AG10803 (cell line): Measurements from ENCODE around the gene CCM2.

Experiments
- DNase-seq: peaks from one replicate; pipeline ENCODE4 v3.0.0; 2010; ENCODE audit warnings: low read depth
- H3K4me3 ChIP-seq: 2 replicates; pipeline ENCODE4 v1.5.1; 2011; ENCODE audit warnings: mild to moderate bottlenecking, low read length, control low read depth
- TF ChIP-seq, protein P1 (sequence below): conservative IDR thresholded peaks from 2 replicates; pipeline ENCODE4 v1.5.1; 2011; ENCODE audit warnings: mild to moderate bottlenecking, low read length, control low read depth, inconsistent platforms

CCM2 gene

DNA sequence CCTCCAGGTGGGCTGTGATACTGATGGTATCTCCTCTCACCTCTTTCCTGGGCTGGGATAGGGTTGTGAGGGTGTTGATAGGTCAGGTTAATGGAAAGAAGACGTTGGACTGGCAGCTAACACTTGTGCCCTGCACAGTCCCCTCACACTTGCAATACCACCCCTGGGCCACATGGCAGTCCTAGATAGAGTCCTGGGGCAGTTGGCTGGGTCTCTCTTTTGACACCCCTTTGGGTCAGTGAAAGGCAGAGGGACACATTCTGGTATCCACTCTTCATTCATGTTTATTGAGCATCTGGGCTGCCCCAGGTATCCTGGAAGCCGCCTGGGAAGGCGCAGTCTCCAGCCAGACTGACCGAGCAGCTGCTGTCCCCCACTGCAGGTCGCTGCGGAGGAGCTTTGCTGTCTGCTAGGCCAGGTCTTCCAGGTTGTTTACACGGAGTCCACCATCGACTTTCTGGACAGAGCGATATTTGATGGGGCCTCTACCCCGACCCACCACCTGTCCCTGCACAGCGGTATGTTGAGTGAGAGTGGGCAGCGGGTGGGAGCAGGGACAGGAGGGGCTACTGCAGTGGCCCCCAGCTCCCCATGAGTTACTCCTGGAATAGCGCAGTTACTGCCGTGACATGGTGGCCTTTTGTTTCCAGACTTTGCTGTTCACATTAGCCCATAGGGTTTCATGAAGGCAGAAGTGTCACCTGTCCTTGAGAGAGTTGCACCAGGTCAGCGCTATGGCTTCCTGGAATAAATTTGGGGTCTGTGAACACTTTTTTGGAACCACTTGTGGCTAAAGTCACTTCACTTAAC lies 69.6 kb downstream of the CCM2 start:
- no peak for DNase-seq
- TF ChIP-seq, protein P1, sequence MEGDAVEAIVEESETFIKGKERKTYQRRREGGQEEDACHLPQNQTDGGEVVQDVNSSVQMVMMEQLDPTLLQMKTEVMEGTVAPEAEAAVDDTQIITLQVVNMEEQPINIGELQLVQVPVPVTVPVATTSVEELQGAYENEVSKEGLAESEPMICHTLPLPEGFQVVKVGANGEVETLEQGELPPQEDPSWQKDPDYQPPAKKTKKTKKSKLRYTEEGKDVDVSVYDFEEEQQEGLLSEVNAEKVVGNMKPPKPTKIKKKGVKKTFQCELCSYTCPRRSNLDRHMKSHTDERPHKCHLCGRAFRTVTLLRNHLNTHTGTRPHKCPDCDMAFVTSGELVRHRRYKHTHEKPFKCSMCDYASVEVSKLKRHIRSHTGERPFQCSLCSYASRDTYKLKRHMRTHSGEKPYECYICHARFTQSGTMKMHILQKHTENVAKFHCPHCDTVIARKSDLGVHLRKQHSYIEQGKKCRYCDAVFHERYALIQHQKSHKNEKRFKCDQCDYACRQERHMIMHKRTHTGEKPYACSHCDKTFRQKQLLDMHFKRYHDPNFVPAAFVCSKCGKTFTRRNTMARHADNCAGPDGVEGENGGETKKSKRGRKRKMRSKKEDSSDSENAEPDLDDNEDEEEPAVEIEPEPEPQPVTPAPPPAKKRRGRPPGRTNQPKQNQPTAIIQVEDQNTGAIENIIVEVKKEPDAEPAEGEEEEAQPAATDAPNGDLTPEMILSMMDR, result no peak
- no peak overlapping the region for H3K4me3 ChIP-seq

- no peak for DNase-seq
- TF ChIP-seq, protein P1, result no peak
- H3K4me3 ChIP-seq, result no peak overlapping the region
These were observed 70.2 kb downstream of the CCM2 start for GRCh38 chr7:45070254-45070642.

DNA sequence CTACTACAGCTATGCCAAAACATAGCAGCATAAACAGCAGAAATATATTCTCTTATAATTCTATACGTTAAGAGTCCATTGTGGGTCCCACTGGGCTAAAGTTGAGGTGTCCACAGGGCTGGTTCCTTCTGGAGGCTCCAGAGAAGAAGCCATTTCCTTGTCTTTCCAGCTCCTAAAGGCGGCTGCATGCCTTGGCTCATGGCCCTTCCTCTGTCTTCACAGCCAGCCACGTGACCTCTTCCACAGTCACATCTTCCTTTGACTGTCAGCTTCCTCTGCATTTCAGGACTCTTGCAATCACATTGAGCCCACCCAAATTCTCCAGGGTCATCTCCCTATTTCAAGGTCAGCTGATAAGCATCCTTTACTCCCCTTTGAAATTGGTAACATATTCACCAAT lies 71.5 kb downstream of the CCM2 start:
- DNase-seq, result no peak
- TF ChIP-seq, protein P1, result no peak

GRCh38 chr7:45072131-45073030 lies 72.4 kb downstream of the CCM2 start:
- no peak overlapping the region for H3K4me3 ChIP-seq
- DNase-seq, result no peak
- TF ChIP-seq, protein P1, result no peak

More for the DNA sequence above, 71.5 kb downstream of the CCM2 start:
- H3K4me3 ChIP-seq, result no peak overlapping the region

- no peak overlapping the region for H3K4me3 ChIP-seq
- TF ChIP-seq, protein P1, result no peak
- no peak for DNase-seq
These were observed 73.2 kb downstream of the CCM2 start for GRCh38 chr7:45073031-45073785.

DNA sequence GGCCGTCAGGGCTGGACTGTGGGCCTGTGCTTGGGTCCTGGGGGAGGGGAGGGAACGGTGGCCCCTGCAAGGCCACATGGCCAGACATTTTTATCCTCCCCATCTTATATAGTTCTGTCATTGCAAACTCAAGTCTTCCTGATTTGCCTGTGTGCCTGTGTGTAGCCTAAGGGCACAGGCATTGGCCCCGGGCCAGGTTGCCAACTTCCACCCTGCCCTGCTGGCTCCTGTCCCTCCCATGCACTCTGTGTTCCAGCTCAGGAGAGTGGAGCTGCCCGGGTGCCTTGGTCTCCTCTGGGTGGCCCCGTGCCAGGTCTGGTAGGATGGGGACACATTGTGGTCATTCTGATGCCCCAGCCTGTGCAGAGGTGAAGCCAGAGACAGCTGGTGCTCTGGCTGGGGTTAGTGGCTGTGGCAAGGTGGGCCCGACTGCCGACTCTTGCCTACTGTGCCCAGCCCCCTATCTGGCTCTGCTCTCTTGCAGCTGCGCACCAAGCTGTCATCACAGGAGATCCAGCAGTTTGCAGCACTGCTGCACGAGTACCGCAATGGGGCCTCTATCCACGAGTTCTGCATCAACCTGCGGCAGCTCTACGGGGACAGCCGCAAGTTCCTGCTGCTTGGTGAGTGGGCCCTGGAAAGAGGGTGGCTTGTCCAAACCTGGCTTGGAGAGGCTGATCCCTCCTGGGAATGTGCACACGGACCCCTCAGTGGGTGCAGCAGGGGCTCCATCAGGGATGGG lies 74.0 kb downstream of the CCM2 start:
- no peak overlapping the region for H3K4me3 ChIP-seq
- TF ChIP-seq, protein P1, result no peak
- DNase-seq, result no peak
